Measurements from ENCODE around the gene RGPD4. TPM values are rescaled to one million over a fixed set of nuclear protein-coding genes. Genes with fewer than 3 reads are reported as not detected.

RGPD4 gene
- total and polyA plus RNA-seq, 2 donors (not counting 1 experiment from before 2014, with no cell fraction given), result not detected

- WGBS (ENCODE audit: insufficient coverage), result 43% methylated on average over 1 of the region's 2 CpGs
- H3K4me1 Mint-ChIP-seq, result no peaks in the 10 kb centered on the region
- Histone ChIP-seq H3K4me1 (ENCODE audit: control insufficient read depth in 2 of 2, insufficient read depth in 2 of 2, low read length in 2 of 2) (no peaks in the 10 kb centered on the region), H3K4me3 (ENCODE audit: control extremely low read depth in 1 of 5, extremely low read depth in 1 of 5, insufficient read depth in 1 of 5, low read depth in 2 of 5, low read length in 4 of 5) (no peak overlapping the region), H4K20me1 (ENCODE audit: control insufficient read depth, insufficient read depth, low read length, poor library complexity, severe bottlenecking) (no peaks in the 10 kb centered on the region), H3K27ac (ENCODE audit: low read length in 2 of 2) (no peak overlapping the region), H3K27me3 (replicated peaks in 1 of 4; ENCODE audit: control extremely low read depth in 1 of 4, control insufficient read depth in 3 of 4, insufficient read depth in 4 of 4, low read length in 3 of 4) (no peaks in the 10 kb centered on the region), H3K79me2 (ENCODE audit: control insufficient read depth, insufficient read depth, low read length) (no peaks in the 10 kb centered on the region), H3K4me2 (replicated peaks; ENCODE audit: low read depth, low read length, poor library complexity, severe bottlenecking) (no peak overlapping the region), H3K9ac (ENCODE audit: low read length) (no peak overlapping the region), H2AFZ (ENCODE audit: insufficient read depth, low read depth, low read length, poor library complexity, severe bottlenecking) (no peak overlapping the region), H3K9me3 (ENCODE audit: control extremely low read depth in 1 of 3, control insufficient read depth in 2 of 3, insufficient read depth in 1 of 3, low read length in 2 of 3) (no peaks in the 10 kb centered on the region), H3K36me3 (replicated peaks in 1 of 2; ENCODE audit: control extremely low read depth in 1 of 2, control insufficient read depth in 1 of 2, extremely low read depth in 1 of 2, insufficient read depth in 2 of 2, low read length in 1 of 2) (no peaks in the 10 kb centered on the region)
- no peak overlapping the region for H3K4me3 Mint-ChIP-seq
- no peaks in the 10 kb centered on the region for H3K27me3 Mint-ChIP-seq
- H3K9me3 Mint-ChIP-seq (ENCODE audit: insufficient read depth), result no peaks in the 10 kb centered on the region
- CTCF ChIA-PET, result no interaction called here
- TF ChIP-seq CTCF (IDR thresholded peaks at IDR 0.05) (no peak), EZH2 (IDR thresholded peaks at IDR 0.05; ENCODE audit: borderline replicate concordance, insufficient read depth, low read depth, low read length, poor library complexity, severe bottlenecking) (no peak)
- H3K27ac Mint-ChIP-seq, result no peak overlapping the region
- no peak for DNase-seq
- POLR2A ChIA-PET, result no interaction called here
- intact Hi-C loops (cut with micrococcal nuclease), result no loop called here
- no peak for ATAC-seq (ENCODE audit: low read depth)
Measured at GRCh38 chr2:107801498-107801897, 25.2 kb upstream of the RGPD4 start.

GRCh38 chr2:107804608-107805498 is 21.8 kb upstream of the RGPD4 start:
- ATAC-seq (ENCODE audit: low read depth) (no peak), DNase-seq (no peak)
- no peaks in the 10 kb centered on the region for H3K4me1 ChIP-seq (ENCODE audit: control insufficient read depth in 2 of 2, insufficient read depth in 2 of 2, low read length in 2 of 2)
- TF ChIP-seq EZH2 (IDR thresholded peaks at IDR 0.05; ENCODE audit: borderline replicate concordance, insufficient read depth, low read depth, low read length, poor library complexity, severe bottlenecking) (no peak), CTCF (IDR thresholded peaks at IDR 0.05) (no peak)
- Mint-ChIP-seq H3K27me3 (no peaks in the 10 kb centered on the region), H3K9me3 (ENCODE audit: insufficient read depth) (no peaks in the 10 kb centered on the region), H3K27ac (no peak overlapping the region), H3K4me3 (no peak overlapping the region), H3K4me1 (no peaks in the 10 kb centered on the region)
- intact Hi-C loops (cut with micrococcal nuclease), result no loop called here
- no peak overlapping the region for H3K9ac ChIP-seq (ENCODE audit: low read length)
- no peaks in the 10 kb centered on the region for H3K27me3 ChIP-seq (replicated peaks in 1 of 4; ENCODE audit: control extremely low read depth in 1 of 4, control insufficient read depth in 3 of 4, insufficient read depth in 4 of 4, low read length in 3 of 4)
- no peaks in the 10 kb centered on the region for H3K36me3 ChIP-seq (replicated peaks in 1 of 2; ENCODE audit: control extremely low read depth in 1 of 2, control insufficient read depth in 1 of 2, extremely low read depth in 1 of 2, insufficient read depth in 2 of 2, low read length in 1 of 2)
- H3K9me3 ChIP-seq (ENCODE audit: control extremely low read depth in 1 of 3, control insufficient read depth in 2 of 3, insufficient read depth in 1 of 3, low read length in 2 of 3), result no peaks in the 10 kb centered on the region
- ChIA-PET POLR2A (no interaction called here), CTCF (no interaction called here)
- no peaks in the 10 kb centered on the region for H4K20me1 ChIP-seq (ENCODE audit: control insufficient read depth, insufficient read depth, low read length, poor library complexity, severe bottlenecking)
- no peak overlapping the region for H3K27ac ChIP-seq (ENCODE audit: low read length in 2 of 2)
- WGBS (ENCODE audit: insufficient coverage), result 100% methylated on average over 2 of the region's 6 CpGs
- H3K79me2 ChIP-seq (ENCODE audit: control insufficient read depth, insufficient read depth, low read length), result no peaks in the 10 kb centered on the region
- H3K4me3 ChIP-seq (ENCODE audit: control extremely low read depth in 1 of 5, extremely low read depth in 1 of 5, insufficient read depth in 1 of 5, low read depth in 2 of 5, low read length in 4 of 5), result no peak overlapping the region
- H2AFZ ChIP-seq (ENCODE audit: insufficient read depth, low read depth, low read length, poor library complexity, severe bottlenecking), result no peak overlapping the region
- no peak overlapping the region for H3K4me2 ChIP-seq (replicated peaks; ENCODE audit: low read depth, low read length, poor library complexity, severe bottlenecking)
